ENCODE data around the gene PAM. TPM values are rescaled to one million over a fixed set of nuclear protein-coding genes. Genes with fewer than 3 reads are reported as not detected.

The PAM gene
- total RNA-seq, 1 donor from 2014 or later, result 200 TPM

DNA sequence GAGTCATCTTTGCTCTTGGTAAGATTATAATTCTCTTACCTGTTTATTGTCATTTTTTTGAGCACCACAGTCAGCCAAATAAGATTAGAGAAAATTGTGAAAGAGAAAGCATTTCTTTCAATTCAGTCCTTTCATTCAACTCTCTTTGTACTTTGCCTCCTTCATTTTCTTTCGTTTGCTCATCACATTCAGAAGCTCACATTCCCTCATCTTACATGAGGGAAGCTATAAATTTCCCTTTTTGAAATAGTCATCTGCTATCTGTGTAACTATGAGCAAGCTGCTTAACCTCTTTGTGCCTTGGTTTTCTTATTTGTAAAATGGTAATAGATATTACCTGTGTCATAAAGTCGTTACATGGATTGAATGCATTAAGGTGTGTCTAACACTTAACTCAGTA lies 41.4 kb downstream of the PAM start:
- TF ChIP-seq, protein P1, sequence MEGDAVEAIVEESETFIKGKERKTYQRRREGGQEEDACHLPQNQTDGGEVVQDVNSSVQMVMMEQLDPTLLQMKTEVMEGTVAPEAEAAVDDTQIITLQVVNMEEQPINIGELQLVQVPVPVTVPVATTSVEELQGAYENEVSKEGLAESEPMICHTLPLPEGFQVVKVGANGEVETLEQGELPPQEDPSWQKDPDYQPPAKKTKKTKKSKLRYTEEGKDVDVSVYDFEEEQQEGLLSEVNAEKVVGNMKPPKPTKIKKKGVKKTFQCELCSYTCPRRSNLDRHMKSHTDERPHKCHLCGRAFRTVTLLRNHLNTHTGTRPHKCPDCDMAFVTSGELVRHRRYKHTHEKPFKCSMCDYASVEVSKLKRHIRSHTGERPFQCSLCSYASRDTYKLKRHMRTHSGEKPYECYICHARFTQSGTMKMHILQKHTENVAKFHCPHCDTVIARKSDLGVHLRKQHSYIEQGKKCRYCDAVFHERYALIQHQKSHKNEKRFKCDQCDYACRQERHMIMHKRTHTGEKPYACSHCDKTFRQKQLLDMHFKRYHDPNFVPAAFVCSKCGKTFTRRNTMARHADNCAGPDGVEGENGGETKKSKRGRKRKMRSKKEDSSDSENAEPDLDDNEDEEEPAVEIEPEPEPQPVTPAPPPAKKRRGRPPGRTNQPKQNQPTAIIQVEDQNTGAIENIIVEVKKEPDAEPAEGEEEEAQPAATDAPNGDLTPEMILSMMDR (conservative IDR thresholded peaks at IDR 0.05; ENCODE audit: low read depth, low read length), result no peak
- no peak overlapping the region for H3K4me3 ChIP-seq (ENCODE audit: low read depth, low read length)
- no peak for DNase-seq (ENCODE audit: low read depth)

DNA sequence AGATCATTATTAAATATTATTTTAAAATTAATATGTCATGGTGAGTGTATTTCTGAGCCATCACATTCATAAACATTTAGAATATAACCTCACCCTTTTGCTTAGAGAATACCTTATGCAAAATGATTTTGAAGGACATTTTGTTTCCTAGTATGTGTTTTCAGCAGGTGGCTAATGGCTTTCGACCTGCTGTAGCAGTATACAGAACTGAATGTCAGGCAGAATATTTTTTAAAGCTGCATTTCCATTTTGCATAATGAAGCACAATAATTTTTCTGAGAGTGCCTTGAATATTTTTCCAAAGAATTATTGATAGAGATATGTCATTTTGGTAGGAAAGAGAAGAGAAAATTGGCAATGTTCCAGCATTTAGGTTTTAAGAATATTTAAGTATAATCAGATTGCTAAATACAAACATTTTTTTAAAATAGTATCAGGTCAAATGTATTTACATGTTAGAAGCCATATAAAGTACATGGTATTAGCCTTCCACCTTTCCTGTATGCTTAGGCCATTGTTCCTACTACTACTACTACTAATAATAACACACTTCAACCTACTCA lies 42.3 kb downstream of the PAM start:
- TF ChIP-seq, protein P1 (conservative IDR thresholded peaks at IDR 0.05; ENCODE audit: low read depth, low read length), result no peak
- no peak for DNase-seq (ENCODE audit: low read depth)
- no peak overlapping the region for H3K4me3 ChIP-seq (ENCODE audit: low read depth, low read length)

DNA sequence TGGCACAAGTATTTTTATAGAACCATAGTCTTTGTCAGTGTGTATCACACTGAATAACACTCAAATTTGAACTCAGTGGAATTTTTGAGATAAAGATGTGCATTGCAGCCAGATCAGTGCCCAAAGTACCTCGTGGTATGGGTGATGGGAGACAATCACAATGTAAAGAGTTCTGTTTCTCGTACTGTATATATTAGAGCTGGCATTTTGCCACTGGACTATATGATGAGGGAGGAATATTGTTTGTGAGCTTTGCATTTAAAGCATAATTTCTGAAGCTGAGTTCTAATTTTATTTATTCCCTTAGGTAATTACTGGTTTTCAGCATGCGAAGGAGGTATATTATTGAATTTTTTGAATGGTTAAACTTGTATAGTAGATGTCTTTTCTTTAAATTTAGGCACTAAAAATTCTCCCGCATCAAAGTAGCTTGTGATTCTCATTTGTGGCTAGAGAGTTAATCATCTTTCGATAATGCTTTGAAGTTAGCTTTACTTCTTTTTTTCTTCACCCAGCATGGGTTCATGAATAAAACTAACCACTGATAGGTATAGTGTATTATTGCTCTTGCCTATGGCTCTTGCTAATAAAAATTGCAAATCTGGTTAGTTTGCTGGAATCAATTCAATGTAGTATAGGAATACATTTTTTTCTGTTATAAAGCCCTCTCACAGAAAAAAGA lies 43.1 kb downstream of the PAM start:
- DNase-seq (ENCODE audit: low read depth), result no peak
- no peak overlapping the region for H3K4me3 ChIP-seq (ENCODE audit: low read depth, low read length)
- TF ChIP-seq, protein P1 (conservative IDR thresholded peaks at IDR 0.05; ENCODE audit: low read depth, low read length), result no peak

DNA sequence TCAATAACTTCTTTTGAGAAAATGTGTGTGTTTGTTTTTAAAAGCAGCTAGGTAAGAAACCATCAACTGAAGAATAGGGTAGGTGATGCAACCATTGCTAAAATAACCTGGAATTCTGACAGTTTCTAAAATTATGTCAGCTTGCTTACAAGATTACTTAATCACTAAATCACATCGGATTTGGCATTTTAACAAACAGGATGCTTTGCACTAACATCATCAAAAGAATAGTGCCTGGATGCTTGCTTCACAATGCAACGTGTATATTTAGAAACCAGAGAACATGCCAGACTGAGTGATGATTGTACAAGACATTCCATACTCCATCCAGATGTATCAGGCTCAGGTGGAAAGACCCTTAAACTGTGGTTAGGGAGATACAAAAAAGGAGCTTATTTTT lies 43.9 kb downstream of the PAM start:
- no peak for DNase-seq (ENCODE audit: low read depth)
- TF ChIP-seq, protein P1 (conservative IDR thresholded peaks at IDR 0.05; ENCODE audit: low read depth, low read length), result no peak
- no peak overlapping the region for H3K4me3 ChIP-seq (ENCODE audit: low read depth, low read length)

DNA sequence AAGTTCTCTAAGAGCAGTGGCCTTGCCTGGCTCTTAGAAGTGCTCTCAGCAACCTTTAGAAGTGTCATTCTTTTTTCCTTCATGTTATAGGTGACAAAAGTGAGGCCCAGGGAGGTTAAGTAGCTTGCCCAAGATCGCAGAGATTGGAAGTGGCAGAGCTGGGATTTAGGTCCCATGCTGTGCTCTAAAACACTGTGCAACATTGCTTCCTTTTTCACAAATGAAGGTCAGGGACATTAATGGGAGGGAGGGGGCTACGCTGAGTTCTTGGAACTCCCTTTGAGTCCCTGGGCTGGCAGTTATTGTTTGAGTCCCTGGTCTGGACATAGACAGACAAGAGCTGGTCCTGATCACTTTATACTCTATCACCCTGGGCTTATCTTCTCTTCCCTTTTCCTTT lies 45.3 kb downstream of the PAM start:
- H3K4me3 ChIP-seq (ENCODE audit: low read depth, low read length), result no peak overlapping the region
- no peak for DNase-seq (ENCODE audit: low read depth)
- TF ChIP-seq, protein P1 (conservative IDR thresholded peaks at IDR 0.05; ENCODE audit: low read depth, low read length), result no peak

DNA sequence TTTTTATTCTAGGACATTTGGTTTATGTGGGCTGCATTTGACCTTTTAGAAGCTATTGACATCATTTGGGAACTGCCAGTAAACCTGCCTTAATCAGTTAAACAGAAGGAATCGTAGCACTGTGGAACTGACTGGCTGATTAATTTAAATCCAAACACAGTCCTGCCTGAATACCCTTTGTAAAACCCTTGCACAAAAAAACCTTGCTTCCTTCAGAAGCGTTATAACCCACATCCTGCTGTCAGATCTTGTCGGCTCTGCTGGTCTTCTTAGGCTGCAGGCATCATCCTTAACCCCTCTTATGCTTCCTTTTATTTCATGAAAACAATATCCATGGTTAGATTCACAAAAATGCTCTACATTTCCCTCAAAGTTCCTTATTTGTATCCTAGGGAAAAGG lies 46.3 kb downstream of the PAM start:
- DNase-seq (ENCODE audit: low read depth), result no peak
- no peak overlapping the region for H3K4me3 ChIP-seq (ENCODE audit: low read depth, low read length)
- TF ChIP-seq, protein P1 (conservative IDR thresholded peaks at IDR 0.05; ENCODE audit: low read depth, low read length), result no peak
